Cardiac muscle cell (in vitro differentiated cells and primary cell): ENCODE results near the gene WDFY4. TPM values are rescaled to one million over a fixed set of nuclear protein-coding genes. Genes with fewer than 3 reads are reported as not detected.

Experiments
- DNase-seq, 2 donors: peaks; one replicate each; pipeline versions ENCODE4 v3.0.0 to v3.0.0-alpha.2; 2010 to 2017; ENCODE audit warnings: low read depth in 1 of 2, low spot score in 1 of 2
- H3K27ac ChIP-seq: fragments of 200-600 bp; sonication (generic); 2 replicates; pipeline ENCODE4 v1.5.1; 2016
- H3K27me3 ChIP-seq: fragments of 200-600 bp; sonication (generic); 2 replicates; pipeline ENCODE4 v1.6.0; 2016; ENCODE audit warnings: control low read depth
- H3K36me3 ChIP-seq: fragments of 200-600 bp; sonication (generic); 2 replicates; pipeline ENCODE4 v1.5.1; 2016; ENCODE audit warnings: control low read depth
- H3K4me1 ChIP-seq: fragments of 200-600 bp; sonication (generic); 2 replicates; pipeline ENCODE4 v1.8.1; 2017; ENCODE audit warnings: low read depth, mild to moderate bottlenecking, mixed run types
- H3K4me3 ChIP-seq: fragments of 200-600 bp; sonication (generic); 2 replicates; pipeline ENCODE4 v1.5.1; 2016; ENCODE audit warnings: mild to moderate bottlenecking
- H3K9me3 ChIP-seq: fragments of 200-600 bp; sonication (generic); 2 replicates; pipeline ENCODE4 v1.5.1; 2017; ENCODE audit warnings: low read depth, mild to moderate bottlenecking, control low read depth
- CTCF ChIP-seq: IDR thresholded peaks from 2 replicates; pipeline ENCODE4 v1.5.1; 2012; ENCODE audit warnings: low read depth, mild to moderate bottlenecking, low read length
- polyA plus RNA-seq: library from polyadenylated mRNA; unstranded; fragments of >200 nt; fragmentation: Nextera tagmentation; extraction: Ambion mirVana; gene quantifications from 2 replicates; pipeline ENCODE4 v1.2.1, GENCODE V29; 2016
- total RNA-seq: library from RNA; depleted of rRNA; stranded (reverse); fragments of >200 nt; gene quantifications from 2 replicates; pipeline ENCODE4 v1.2.3, GENCODE V29; 2016

The WDFY4 gene
- total and polyA plus RNA-seq, 2 experiments from 2014 or later, result not detected

GRCh38 chr10:48946891-48947500, 262.3 kb downstream of the WDFY4 start:
- Histone ChIP-seq H3K4me1 (no peaks in the 10 kb centered on the region), H3K36me3 (no peaks in the 10 kb centered on the region), H3K27ac (no peak overlapping the region), H3K4me3 (no peak overlapping the region), H3K27me3 (no peaks in the 10 kb centered on the region), H3K9me3 (no peaks in the 10 kb centered on the region)
- peak in 1 of 2 donors; percentile 18 for DNase-seq
- no peak for TF ChIP-seq CTCF

- Histone ChIP-seq H3K4me1 (no peaks in the 10 kb centered on the region), H3K9me3 (no peaks in the 10 kb centered on the region), H3K36me3 (no peaks in the 10 kb centered on the region), H3K27me3 (no peaks in the 10 kb centered on the region), H3K27ac (no peak overlapping the region), H3K4me3 (no peak overlapping the region)
- DNase-seq, result no peak
- TF ChIP-seq CTCF, result no peak
Observed at GRCh38 chr10:48947690-48948469, 263.2 kb downstream of the WDFY4 start.

GRCh38 chr10:48948470-48949037, 263.9 kb downstream of the WDFY4 start:
- DNase-seq, result no peak
- H3K4me3 ChIP-seq, result no peak overlapping the region
- no peaks in the 10 kb centered on the region for H3K4me1 ChIP-seq
- no peaks in the 10 kb centered on the region for H3K27me3 ChIP-seq
- H3K36me3 ChIP-seq, result no peaks in the 10 kb centered on the region
- no peak overlapping the region for H3K27ac ChIP-seq
- H3K9me3 ChIP-seq, result no peaks in the 10 kb centered on the region
- no peak for TF ChIP-seq CTCF

- DNase-seq, result no peak
- Histone ChIP-seq H3K27ac (no peak overlapping the region), H3K4me3 (no peak overlapping the region), H3K9me3 (no peaks in the 10 kb centered on the region), H3K27me3 (no peaks in the 10 kb centered on the region), H3K4me1 (no peaks in the 10 kb centered on the region), H3K36me3 (no peaks in the 10 kb centered on the region)
- TF ChIP-seq CTCF, result no peak
Observed at GRCh38 chr10:48951707-48952106, 267.0 kb downstream of the WDFY4 start.

- TF ChIP-seq CTCF, result no peak
- no peak overlapping the region for H3K27ac ChIP-seq
- no peaks in the 10 kb centered on the region for H3K9me3 ChIP-seq
- H3K4me3 ChIP-seq, result no peak overlapping the region
- peaks cover 5% of the 10 kb centered on the region for H3K27me3 ChIP-seq
- no peaks in the 10 kb centered on the region for H3K4me1 ChIP-seq
- no peaks in the 10 kb centered on the region for H3K36me3 ChIP-seq
- no peak for DNase-seq
Observed at GRCh38 chr10:48957361-48958151, 272.9 kb downstream of the WDFY4 start.
